G401 (cell line): ENCODE measurements around the gene CALML6. TPM values are rescaled to one million over a fixed set of nuclear protein-coding genes. Genes with fewer than 3 reads are reported as not detected.

ENCODE experiments used
- DNase-seq: peaks from one replicate; pipeline ENCODE4 v3.0.0-alpha.2; 2015; ENCODE audit warnings: low spot score
- in situ Hi-C: cut with HindIII; loops from 2 replicates; pipeline ENCODE4 v1.10.0; 2016; ENCODE audit warnings: low sequenced_read_pairs, mixed read lengths
- total RNA-seq: library from RNA; depleted of rRNA; stranded (reverse); fragments of >200 nt; shearing (Covaris generic); gene quantifications from 2 replicates; pipeline ENCODE4 v1.2.3, GENCODE V29; 2014

The CALML6 gene
- total RNA-seq, 1 experiment from 2014 or later: not detected

DNA sequence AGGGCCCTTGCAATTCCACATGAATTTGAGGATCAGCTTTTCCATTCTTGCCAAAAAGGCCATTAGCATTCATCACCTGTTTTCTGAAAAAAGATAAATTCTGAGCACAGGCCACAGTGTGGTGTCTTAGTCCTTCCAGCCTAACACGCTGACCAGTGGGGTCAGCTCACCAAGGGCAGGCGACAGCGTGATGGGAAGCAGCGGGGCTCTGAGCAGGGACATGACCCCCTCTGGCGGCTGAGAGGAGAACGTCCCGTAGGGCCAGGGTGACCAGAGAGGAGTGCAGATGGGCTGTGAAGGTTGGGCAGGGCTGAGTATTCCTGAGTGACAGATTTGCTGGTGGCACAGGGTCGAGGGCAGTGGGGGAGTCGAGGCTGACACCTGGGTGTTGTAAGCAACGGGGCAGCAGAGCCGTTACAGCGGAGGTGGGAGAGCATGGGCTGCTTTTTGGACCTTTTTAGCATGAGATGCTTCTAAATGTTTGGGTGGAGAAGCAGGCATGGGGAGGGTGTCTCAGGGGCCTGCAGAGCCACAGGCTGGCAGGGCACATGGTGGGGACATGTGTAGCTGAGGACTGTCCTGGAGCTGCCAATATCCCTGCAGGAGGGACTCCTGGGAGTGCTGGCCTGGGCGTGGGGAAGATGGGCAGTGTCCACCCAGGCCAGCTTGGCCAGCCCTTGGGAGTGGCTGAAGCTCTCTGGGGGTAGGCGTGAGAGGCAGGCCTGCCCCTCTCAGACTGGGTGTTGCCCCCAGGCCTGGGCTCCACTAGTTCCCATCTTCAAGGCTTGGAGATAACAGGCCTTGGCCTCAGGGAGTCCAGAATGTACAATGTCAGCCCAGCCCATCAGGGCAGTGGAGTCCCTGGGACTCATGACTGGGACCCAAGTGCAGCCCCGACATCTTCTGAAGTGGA, 8.6 kb upstream of the CALML6 start:
- peak; percentile 91 for DNase-seq
- in situ Hi-C loops: no loop called here

DNA sequence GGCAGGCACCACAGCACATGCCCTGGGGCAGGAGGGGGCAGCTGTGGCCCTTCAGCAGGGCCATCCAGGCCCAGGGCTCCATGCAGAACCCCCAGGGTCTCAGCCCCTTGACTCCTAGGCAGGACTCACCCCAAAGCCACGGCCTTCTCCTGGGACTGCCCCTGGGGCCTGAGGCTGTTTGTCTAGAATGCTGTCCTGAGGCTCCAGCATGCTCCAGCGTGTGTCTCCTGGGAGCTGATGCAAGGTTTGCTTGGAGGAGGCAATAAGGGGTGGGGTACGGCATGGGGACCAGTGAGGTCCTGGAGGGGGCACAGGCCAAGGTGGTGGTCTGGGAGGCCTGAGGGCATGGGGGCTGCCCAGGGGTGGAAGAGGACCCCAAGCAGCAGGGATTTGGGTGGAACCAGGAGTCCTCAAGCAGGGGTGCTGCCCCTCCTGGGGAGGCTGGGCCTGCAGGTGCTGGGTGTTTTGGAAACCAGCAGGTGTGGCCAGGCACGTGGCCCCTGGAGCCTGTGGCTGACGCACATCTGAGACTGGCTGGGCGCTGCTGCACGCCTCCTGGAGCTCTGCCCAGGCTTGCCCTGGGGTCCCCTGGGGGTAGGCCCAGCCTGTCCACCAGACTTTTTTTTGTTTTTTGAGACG, 7.8 kb upstream of the CALML6 start:
- no peak for DNase-seq
- in situ Hi-C loops: no loop called here

DNA sequence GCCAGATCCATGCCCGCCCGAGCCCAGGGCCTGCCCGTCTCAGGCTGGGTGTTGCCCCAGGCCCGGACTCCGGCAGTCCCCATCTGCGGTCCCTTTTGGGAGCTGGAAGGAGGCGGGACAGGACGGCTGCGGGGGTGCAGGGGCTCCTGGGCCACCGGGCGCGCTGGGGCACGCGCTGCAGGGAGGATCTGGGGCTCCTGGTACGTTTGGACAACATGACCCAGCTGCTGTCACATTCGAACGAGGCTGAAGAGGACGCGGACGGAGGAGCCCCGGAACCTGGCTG, 6.6 kb upstream of the CALML6 start:
- in situ Hi-C loops: no loop called here
- no peak for DNase-seq

DNA sequence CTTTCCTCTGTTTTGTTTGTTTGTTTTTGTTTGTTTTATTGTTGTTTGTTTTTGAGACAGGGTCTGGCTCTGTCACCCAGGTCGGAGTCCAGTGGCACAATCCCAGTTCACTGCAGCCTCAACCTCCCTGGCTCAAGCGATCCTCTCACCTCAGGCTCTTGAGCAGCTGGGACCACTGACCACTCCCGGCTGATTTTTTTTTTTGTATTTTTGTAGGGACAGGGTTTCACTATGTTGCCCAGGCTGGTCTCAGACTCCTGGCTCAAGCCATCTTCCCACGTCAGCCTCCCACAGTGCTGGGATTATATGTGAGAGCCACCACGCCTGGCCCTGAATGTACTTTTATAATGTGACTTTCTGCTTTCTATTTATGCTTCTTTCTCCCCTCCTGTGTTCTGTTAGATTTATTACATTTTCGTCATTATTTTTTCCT, 5.0 kb upstream of the CALML6 start:
- in situ Hi-C loops: no loop called here
- DNase-seq: no peak

DNA sequence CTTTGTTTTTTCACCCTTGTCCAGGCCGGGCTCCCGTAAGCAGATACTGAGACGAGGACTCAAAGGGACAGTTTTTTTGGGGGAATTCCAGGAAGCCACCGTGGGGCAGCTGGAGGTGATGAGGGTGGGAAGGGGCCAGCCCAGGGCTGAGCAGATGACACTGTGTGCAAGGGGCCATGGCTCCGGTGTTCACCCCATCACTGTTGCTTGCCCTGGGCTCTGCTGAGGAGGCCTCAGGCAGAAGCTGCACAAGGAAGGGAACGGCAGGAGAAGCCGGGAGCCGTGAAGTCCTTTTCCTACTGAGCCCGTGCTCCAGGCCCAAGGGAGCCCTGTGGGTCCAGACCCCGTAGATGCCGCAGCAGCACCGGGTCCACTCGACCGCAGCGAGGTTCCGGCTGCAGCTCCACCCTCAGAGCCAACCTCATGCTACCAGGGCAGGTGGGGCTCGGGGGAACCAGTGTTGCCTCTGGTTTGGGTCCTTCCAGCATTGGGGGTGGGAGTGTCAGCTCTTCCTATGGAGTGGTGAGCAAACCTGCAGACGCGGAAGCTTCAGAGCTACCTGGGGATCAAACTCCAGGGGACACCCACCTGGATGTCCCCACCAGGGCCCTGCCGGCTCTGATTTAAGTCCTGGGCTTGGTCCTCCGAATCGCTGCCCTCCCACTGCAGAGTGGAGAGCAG, 4.3 kb upstream of the CALML6 start:
- DNase-seq: no peak
- in situ Hi-C loops: no loop called here

DNA sequence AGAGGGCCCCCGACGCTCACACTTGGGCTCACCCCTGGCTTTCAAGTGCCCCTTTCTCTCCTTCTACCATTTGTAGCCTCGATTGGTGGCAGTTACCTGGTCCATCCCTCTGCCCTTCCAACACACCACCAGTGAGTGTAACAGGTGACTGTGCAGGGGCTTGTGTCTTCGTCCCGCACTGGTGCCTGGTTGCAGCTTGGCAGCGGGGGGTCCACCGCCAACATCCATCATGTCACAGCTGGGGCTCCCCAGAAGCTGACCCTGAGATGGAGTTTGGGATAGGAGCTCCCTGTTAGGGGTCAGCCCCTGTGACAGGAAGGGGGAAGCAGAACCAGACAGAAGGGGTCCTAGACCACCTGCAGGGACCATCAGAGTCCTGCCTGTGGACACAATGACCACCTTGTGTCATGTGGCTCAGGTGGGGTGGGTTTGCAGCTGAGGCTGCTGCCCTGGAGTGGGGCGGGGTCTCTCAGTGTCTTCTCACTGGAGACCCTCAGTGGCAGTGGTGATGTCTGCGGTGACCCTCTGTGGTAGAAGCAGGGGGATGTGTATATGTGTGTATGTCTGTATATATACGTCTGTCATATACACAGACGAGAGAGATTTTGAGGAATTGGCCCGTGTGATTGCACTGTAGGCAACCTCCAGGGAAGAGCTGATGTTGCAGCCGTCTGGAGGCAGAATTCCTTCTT, 3.6 kb upstream of the CALML6 start:
- DNase-seq: no peak

DNA sequence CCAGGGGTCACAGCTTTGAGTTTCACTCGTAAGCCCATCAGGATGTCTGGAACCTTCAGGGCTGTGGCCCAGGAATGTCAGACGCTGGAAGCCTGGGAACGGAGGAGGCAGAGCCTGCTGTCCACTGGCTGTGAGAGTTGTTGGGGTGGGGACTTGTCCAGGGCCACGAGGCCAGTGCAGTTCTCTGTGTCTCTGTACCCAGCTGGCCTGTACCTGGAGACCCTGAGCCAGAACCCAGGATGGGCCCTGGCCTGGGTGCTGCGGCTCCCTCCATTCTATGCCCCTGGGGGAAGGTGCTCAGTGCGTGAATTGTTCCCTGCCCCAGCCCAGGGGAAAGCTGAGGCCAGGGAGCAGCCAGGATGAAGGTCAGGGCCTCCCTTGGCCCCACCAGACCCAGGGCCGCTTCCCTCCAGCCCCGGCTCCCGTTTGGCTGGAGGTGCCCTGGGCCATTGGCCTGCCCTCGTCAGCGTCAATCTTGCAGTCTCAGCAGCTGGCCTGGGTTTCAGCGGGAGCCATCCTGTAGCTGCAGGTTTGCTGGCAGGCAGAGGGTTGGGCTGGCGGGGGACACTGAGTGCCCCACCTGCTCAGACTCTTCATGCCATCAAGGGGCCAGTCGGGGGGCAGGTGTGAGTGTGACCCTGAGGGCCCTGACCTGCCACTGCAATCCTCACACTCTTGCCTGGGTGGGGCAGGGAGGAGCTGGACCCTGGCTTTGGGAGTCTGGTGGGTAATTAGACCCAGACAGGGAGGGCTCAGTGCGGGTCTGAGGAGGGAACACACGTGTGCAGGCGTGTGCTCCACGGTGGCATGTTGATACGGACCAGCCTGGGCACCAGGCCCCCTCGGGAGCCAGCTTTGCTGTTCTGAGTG, 724 bp upstream of the CALML6 start:
- in situ Hi-C loops: no loop called here
- DNase-seq: no peak

More for the DNA sequence above, 3.6 kb upstream of the CALML6 start:
- in situ Hi-C loops: no loop called here

DNA sequence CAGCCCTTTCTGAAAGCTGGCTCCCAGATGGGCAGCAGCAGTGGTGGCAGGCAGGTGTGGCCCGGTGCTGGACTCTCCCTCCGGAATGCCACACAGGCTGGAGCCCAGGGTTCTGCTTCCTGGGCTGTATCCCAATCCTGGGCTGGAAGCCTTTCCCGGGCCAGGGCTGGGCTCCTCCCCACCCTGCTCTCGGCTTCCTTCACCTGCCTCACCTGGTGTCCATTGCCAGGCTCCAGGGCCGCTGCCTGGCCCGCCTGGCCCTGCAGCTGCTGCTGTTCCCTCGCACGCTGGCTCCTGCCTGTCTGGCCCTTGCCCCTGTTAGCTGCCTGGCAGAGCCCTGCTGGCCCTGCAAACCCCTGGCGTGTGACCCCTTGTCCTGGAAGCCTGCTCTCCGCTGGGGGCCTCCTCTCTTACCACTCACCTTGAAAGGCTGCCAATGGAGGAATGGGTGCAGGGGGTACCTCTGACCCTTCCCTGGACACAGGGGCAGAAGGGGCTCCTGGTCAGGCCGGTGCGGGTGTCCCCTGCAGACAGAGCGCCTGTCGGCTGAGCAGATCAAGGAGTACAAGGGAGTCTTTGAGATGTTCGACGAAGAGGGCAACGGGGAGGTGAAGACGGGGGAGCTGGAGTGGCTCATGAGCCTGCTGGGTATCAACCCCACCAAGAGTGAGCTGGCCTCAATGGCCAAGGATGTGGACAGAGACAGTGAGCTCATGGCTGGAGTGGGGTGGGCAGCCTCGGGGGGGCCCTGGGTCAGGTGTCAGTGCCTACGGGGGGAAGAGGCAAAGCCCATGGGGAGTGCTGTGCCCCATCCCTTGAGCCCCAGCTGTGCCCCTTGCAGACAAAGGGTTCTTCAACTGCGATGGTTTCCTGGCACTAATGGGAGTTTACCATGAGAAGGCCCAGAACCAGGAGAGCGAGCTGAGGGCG, 1.1 kb downstream of the CALML6 start:
- DNase-seq: no peak
- in situ Hi-C loops: no loop called here

DNA sequence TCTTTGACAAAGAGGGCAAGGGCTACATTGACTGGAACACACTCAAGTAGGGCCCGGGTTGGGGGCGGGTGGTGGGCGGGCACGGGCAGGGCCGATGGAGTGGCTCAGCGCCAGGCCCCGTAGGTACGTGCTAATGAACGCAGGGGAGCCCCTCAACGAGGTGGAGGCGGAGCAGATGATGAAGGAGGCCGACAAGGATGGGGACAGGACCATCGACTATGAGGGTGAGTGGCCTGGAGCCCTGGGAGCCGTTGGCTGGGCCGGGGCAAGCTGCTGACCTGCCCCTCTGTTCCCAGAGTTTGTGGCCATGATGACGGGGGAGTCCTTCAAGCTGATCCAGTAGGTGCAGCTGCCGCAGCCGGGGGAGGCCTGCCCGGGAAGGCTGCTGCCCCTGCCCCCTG, 1.8 kb downstream of the CALML6 start:
- in situ Hi-C loops: no loop called here
- no peak for DNase-seq

DNA sequence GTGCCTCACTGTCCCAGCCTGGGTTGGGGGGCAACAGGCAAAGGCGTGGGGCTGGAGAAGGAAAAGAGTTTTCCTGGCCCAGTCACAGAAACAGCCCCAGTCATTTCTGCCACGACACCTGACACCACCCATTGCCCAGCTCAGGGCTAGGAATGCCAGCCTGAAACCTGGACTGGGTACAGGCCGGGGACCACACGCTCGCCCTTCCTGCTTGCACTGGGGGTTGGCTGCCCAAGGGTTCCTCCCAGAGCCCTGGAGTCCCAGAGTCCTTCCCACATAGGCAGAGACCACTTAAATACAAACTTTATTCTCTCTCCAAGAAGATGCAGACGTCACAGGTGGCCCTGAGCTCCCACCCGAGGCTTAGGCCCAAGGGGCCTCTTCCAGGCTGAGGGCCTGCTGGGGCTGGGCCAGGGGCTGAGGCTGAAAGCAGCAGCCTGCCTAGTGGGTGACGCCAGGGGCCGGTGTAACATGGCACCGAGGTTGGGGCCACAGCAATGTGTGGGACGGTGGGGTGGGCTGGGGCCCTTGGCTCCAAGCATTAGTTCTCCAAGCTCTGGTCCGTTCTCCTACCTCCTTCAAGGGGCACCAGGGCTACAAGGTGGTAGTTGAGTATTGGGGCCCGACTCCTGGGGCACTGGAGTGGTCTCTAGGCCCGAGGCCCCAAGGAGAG, 2.4 kb downstream of the CALML6 start:
- DNase-seq: no peak
- in situ Hi-C loops: no loop called here

DNA sequence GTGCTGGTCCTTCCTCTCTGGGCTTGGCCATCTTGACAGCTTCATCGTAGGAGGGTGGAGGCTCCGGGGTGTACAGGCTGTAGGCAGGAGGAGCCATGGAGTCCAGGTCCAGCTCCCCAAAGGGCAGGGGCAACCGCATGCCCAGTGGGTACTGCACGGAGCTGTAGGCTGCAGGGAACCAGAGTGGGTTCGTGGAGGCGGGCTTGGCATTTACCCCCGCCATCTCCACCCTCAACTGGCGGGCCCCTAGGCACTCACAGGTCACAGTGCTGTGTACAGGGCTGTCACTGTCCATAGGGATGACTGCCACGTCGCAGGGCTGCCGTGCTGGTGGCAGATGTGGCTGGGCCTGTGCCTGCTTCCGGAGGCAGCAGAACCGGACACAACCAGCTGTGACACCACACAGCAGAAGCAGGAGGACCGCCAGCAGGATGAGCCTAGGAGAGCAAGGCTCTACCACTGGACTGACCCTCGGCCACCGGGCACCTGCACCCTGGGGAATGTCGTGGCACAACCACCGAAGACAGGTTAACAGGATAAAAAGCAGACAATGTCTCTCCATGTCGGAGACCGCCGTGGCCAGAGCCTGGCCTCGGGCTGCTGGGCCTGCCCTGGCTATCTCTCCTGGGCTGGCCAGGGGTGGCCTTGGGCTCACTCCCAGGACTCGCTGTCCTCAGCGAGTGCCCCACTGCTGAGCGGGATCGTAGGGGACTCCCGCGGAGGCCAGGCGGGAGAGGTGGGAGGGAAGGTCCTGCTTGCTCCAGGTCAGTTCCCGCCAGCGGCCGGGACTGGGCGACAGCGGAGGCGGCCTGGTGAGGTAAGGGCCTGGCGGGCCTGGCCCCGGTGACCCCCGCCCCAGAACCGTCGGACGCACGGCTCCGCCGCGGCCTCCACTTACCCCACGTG, 3.2 kb downstream of the CALML6 start:
- DNase-seq: no peak
- in situ Hi-C loops: no loop called here

DNA sequence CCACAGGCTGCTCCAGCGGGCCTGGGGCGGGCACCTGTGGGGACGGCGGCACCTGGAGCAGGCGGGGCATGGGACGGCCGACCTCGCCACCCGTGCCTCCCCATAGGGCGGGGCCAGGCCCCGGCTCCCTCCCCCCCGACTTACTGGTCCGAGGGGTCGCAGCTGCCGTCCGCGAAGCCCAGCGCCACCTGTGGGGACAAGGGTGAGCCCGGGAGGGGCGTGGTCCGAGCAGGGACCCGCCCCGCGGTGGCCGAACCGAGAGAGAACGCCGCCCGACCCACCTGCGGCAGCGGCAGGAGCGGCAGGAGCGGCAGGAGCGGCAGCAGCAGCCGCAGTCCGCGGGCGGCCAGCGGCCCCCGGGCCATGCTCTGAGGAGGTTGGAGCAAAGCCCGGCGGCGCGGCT, 3.8 kb downstream of the CALML6 start, which contains the start of gene TMEM52:
TMEM52 (minus strand) TSS at position 379 of the 403 bp plus-strand sequence; CDS start at position 365, 14 bp downstream.
- in situ Hi-C loops: no loop called here
- no peak for DNase-seq

DNA sequence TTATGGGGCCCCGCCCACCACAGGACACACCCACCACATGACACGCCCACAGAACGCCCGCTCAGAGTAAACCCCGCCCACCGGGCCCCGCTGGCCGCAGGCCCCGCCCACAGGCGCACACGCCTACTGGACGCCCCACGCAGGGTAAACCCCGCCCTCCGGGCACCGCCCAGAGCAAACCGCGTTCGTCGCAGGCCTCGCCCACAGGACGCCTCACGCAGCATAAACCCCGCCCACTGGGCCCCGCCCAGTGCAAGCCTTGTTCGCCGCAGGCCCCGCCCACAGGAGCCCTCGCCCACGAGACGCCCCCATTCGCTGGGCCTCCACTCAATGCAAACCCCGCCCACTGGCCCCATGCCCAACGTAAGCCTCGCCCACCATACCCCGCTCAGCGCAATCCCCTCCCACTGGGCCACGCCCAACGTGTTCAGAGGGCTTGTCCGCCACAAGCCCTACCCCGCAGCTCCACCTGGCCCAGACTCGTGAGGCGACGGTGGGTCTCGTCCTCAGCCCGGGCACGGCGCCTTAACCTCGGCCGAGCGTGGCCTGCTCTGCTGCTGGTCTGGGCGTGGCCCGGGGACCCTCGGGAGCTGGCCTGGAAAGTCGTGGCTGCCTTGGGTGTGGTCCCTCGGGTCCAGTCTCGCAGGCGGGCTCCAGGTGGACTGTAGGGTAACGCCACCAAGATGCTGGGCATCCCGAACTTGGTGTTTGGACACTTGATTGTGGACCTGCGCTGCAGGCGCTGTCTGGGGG, 4.4 kb downstream of the CALML6 start:
- peak; percentile 90 for DNase-seq
- in situ Hi-C loops: no loop called here

DNA sequence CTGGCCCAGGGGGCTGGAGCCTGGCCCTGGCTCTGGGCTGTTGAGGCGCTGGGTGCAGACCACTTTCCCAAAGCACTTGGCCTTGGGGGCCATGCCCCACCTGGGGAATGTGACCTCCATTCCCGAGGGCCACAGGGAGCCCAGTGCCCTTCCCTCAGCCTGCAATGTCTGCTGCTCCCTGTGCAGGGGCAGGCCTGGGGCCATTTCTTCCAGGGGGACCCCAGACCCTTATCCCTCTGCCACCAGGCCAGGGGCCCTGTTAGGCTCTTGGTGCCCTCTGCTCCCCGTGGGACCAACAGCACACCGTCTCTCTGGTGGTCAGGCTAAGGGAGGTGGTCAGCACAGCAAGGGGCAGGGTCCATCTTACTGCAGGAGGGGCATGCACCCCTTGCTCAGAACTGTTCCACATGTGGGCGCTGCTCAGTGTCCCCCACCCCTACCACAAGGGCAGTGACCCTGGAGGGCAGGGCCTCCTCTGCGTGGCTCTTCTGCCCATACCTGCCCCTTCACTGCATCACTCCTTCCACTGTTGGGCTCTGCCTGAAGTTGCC, 5.1 kb downstream of the CALML6 start:
- DNase-seq: no peak
- in situ Hi-C loops: no loop called here
